Right lobe of liver (tissue), 6 donors: ENCODE results near the gene HIF3A. TPM values are rescaled to one million over a fixed set of nuclear protein-coding genes. Genes with fewer than 3 reads are reported as not detected.

Experiments
- ATAC-seq, 4 donors: fragments of 200-7000 bp; cut with Tn5 transposase; one replicate each; pipeline ENCODE4 v1.9.1; 2020; ENCODE audit warnings: mild to moderate bottlenecking in 4 of 4, moderate library complexity in 4 of 4
- DNase-seq, 3 donors: peaks; one replicate each; pipeline ENCODE4 v3.0.0-alpha.2; 2020
- H3K27ac ChIP-seq, 3 donors: fragments of 200-600 bp; one replicate each; pipeline ENCODE4 v1.8.0; 2022
- H3K27me3 ChIP-seq, 2 donors: fragments of 200-600 bp; one replicate each; pipeline ENCODE4 v1.8.0; 2022
- H3K36me3 ChIP-seq, 4 donors: fragments of 200-600 bp; sonication (generic) in 1 of 4; one replicate each; pipeline versions ENCODE4 v1.5.1 to v1.8.0; 2017 to 2022; ENCODE audit warnings: control low read depth in 1 of 4
- H3K4me1 ChIP-seq, 4 donors: fragments of 200-600 bp; sonication (generic) in 1 of 4; one replicate each; pipeline versions ENCODE4 v1.5.1 to v1.8.0; 2017 to 2022; ENCODE audit warnings: control low read depth in 1 of 4
- H3K4me3 ChIP-seq, 3 donors: fragments of 200-600 bp; one replicate each; pipeline ENCODE4 v1.8.0; 2022
- H3K9me3 ChIP-seq, 4 donors: fragments of 200-600 bp; sonication (generic) in 1 of 4; one replicate each; pipeline versions ENCODE4 v1.5.1 to v1.8.0; 2017 to 2022; ENCODE audit warnings: control low read depth in 1 of 4
- POLR2A ChIP-seq: fragments of 450-650 bp; IDR thresholded peaks from one replicate; pipeline ENCODE4 v1.6.1; 2017; ENCODE audit warnings: antibody characterized with exemption, mild to moderate bottlenecking
- WGBS: methylation state at CpG from one replicate; pipeline ENCODE4 v1.1.6; 2018; ENCODE audit warnings: low coverage, low lambda C conversion rate; ENCODE audit not compliant: insufficient coverage; ENCODE audit errors: missing lambda C conversion rate; 5-methylcytosine and 5-hydroxymethylcytosine counted together
- intact Hi-C, 2 donors: fragments of 100-400 bp; cut with DNase I; formaldehyde crosslinking; loops; one replicate each; pipeline versions ENCODE4 v1.11.2 to v1.14.1; 2022
- total RNA-seq, 6 experiments: library from RNA; depleted of rRNA in 2 of 6; stranded (reverse); fragments of >200 nt in 2 of 6; fragmentation: NEBNext Ultra II Directional in 3 of 6; extraction: Animal tissue kit (Norgen Biotek cat#: 25700) in 3 of 6; gene quantifications; one replicate each; pipeline versions ENCODE4 v1.1.0 to v1.2.4, GENCODE V29; 2016 to 2023
- TF ChIP-seq, protein P1 (sequence below), 4 donors: fragments of 200-600 bp in 3 of 4; fragments of 450-650 bp in 1 of 4; IDR thresholded peaks; one replicate each; pipeline versions ENCODE4 v1.5.1 to v1.8.0; 2016 to 2022; ENCODE audit warnings: antibody characterized with exemption in 4 of 4, mild to moderate bottlenecking in 2 of 4
- donor health status: DM: no; HTN: yes; CAD: no.
- donor health status: DM: no; HTN: no; CAD: no.
- donor health status: DM: no; HTN: no; CAD: no.
- donor health status: DM: no; HTN: yes; CAD: no.
- donor health status: DM: no; HTN: yes; CAD: no.

The HIF3A gene
- total RNA-seq, 6 experiments from 2014 or later = 0.47 to 9.2 (median 4.5) TPM

DNA sequence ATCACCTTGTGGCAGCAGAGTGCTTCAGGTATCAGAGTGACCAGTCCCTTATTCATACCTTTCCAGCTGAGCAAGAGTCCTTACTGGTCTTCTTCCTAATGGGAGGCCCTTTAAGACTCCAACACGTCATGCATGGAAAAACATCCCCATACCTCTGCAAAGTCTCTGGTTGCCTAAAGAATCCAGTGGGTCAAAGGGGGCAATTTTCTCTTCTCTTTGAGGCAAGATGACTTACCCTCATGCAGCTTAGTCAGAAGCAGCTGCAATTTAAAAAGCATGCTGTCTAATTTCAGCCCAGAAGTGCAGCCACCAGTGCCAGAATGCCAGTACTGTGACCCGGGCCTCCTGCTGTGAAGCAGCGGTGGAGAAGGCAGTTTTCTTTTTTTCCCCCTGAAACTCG is 68.7 kb downstream of the HIF3A start:
- Histone ChIP-seq H3K36me3 (peaks cover 0 to 5% (median 2%) of the 10 kb centered on the region in 4 donors), H3K27ac (no peak overlapping the region), H3K9me3 (no peaks in the 10 kb centered on the region), H3K4me1 (peaks cover 0 to 24% (median 10%) of the 10 kb centered on the region in 4 donors), H3K4me3 (no peak overlapping the region), H3K27me3 (no peaks in the 10 kb centered on the region)
- WGBS = 86% methylated on average over 3 of the region's 4 CpGs
- TF ChIP-seq, protein P1, sequence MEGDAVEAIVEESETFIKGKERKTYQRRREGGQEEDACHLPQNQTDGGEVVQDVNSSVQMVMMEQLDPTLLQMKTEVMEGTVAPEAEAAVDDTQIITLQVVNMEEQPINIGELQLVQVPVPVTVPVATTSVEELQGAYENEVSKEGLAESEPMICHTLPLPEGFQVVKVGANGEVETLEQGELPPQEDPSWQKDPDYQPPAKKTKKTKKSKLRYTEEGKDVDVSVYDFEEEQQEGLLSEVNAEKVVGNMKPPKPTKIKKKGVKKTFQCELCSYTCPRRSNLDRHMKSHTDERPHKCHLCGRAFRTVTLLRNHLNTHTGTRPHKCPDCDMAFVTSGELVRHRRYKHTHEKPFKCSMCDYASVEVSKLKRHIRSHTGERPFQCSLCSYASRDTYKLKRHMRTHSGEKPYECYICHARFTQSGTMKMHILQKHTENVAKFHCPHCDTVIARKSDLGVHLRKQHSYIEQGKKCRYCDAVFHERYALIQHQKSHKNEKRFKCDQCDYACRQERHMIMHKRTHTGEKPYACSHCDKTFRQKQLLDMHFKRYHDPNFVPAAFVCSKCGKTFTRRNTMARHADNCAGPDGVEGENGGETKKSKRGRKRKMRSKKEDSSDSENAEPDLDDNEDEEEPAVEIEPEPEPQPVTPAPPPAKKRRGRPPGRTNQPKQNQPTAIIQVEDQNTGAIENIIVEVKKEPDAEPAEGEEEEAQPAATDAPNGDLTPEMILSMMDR (IDR thresholded peaks at IDR 0.05) = no peak
- TF ChIP-seq POLR2A = no peak
- ATAC-seq = no peak
- no peak for DNase-seq
- intact Hi-C loops = no loop called here

DNA sequence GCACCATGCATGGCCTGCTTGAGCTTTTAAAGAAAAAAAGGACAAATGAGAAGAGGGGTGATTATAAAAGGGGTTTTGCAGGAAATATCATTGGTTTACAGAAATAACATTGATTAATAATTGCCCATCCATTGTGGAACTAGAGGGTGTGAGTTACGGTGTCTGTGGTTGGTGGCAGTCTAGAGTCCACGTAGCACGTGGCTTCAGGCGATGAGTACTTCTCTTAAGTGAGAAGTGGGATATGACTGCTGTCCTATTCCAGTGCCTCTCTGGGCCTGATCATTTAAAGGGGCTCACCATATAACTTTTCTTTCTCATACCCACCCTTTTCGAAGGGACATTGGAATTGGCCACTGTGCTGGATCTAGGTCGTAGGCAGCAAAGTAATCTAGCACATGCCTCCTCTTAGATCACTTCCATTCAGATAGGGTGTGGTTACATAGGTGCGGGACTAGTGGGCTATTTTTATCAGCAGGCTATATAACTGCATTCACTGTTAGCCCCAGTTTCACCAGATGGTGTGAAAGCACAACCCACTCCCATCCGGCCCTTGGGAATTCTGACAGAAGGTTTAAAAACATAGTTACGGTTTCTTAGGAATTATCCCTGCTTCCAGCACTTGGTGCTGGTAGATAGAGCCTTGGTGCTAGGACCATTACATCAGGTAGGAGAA is 69.9 kb downstream of the HIF3A start:
- H3K4me1 ChIP-seq = peaks cover 0 to 24% (median 10%) of the 10 kb centered on the region in 4 donors
- WGBS = 91% methylated on average over 8 of the region's 9 CpGs
- intact Hi-C loops = no loop called here
- H3K4me3 ChIP-seq = no peak overlapping the region
- TF ChIP-seq POLR2A = no peak
- TF ChIP-seq, protein P1 (IDR thresholded peaks at IDR 0.05) = no peak
- no peaks in the 10 kb centered on the region for H3K27me3 ChIP-seq
- H3K27ac ChIP-seq = no peak overlapping the region
- no peaks in the 10 kb centered on the region for H3K9me3 ChIP-seq
- ATAC-seq (no peak), DNase-seq (no peak)
- H3K36me3 ChIP-seq = peaks cover 0 to 5% (median 2%) of the 10 kb centered on the region in 4 donors

DNA sequence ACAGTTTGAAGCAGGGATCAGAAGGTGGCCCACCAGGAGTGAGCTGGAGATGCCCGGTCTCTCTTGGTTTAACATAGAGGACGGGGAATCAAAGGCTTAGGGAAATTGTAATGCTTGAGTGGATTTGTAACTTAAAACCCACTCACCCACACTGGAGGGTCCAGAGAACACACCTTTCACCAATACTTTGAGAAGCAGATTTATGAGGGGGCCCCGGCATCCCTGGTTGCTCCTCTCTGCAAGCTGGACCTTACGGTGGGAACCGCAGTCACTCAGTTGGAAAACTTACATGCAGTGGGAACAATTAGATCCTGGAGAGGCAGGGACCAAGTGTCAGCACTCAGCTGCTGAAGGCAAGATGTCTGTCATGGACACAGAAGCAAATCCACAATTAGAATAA is 70.6 kb downstream of the HIF3A start:
- no peaks in the 10 kb centered on the region for H3K9me3 ChIP-seq
- peaks cover 0 to 24% (median 10%) of the 10 kb centered on the region in 4 donors for H3K4me1 ChIP-seq
- H3K36me3 ChIP-seq = peaks cover 0 to 5% (median 2%) of the 10 kb centered on the region in 4 donors
- 100% methylated on average over 2 of the region's 5 CpGs for WGBS
- no peak for DNase-seq
- intact Hi-C loops = no loop called here
- no peaks in the 10 kb centered on the region for H3K27me3 ChIP-seq
- no peak for ATAC-seq
- H3K4me3 ChIP-seq = no peak overlapping the region
- no peak overlapping the region for H3K27ac ChIP-seq
- TF ChIP-seq, protein P1 (IDR thresholded peaks at IDR 0.05) = no peak
- no peak for TF ChIP-seq POLR2A

DNA sequence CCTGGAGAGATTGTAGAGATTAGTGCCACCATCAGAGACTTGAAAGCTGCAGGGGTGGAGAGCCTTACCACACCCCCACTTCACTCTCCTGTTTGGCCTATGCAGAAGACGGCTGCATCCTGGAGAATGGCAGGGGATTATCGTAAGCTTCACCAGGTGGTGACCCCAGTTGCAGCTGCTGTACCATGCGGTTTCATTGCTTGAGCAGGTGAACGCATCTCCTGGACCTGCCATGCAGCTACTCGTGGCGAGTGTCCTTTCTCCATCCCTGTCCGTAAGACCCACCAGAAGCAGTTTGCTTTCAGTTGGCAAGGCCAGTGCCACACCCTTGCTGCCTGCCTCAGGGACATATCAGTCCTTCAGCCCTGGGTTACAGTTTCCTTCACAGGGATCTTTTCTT is 71.3 kb downstream of the HIF3A start:
- no peaks in the 10 kb centered on the region for H3K9me3 ChIP-seq
- no peak overlapping the region for H3K27ac ChIP-seq
- DNase-seq = peak in 1 of 3 donors; percentile 20
- ATAC-seq = no peak
- TF ChIP-seq, protein P1 (IDR thresholded peaks at IDR 0.05) = no peak
- TF ChIP-seq POLR2A = no peak
- H3K4me3 ChIP-seq = no peak overlapping the region
- 98% methylated on average over 4 of the region's 7 CpGs for WGBS
- H3K27me3 ChIP-seq = no peaks in the 10 kb centered on the region
- intact Hi-C loops = no loop called here
- H3K36me3 ChIP-seq = peaks cover 0 to 5% (median 2%) of the 10 kb centered on the region in 4 donors
- H3K4me1 ChIP-seq = peaks cover 0 to 24% (median 10%) of the 10 kb centered on the region in 4 donors
